ENCODE measurements around the gene HOXA2. TPM values are rescaled to one million over a fixed set of nuclear protein-coding genes. Genes with fewer than 3 reads are reported as not detected.

HOXA2 gene
- total and polyA plus RNA-seq, 2 donors (not counting 1 experiment from before 2014, with no cell fraction given) = 1.3 to 2.6 TPM

GRCh38 chr7:27109466-27110185 lies 7.1 kb upstream of the HOXA2 start:
- no peaks in the 10 kb centered on the region for H3K9me3 ChIP-seq (ENCODE audit: control insufficient read depth, insufficient read depth, low read depth, low read length)
- H3K79me2 ChIP-seq (ENCODE audit: control insufficient read depth, insufficient read depth, low read length) = peaks cover 63% of the 10 kb centered on the region
- no peaks in the 10 kb centered on the region for H4K20me1 ChIP-seq (ENCODE audit: control insufficient read depth, extremely low read depth, insufficient read depth, low read length)
- no peak for TF ChIP-seq EZH2 (IDR thresholded peaks at IDR 0.05; ENCODE audit: low read length, missing control alignments)
- TF ChIP-seq, protein P1, sequence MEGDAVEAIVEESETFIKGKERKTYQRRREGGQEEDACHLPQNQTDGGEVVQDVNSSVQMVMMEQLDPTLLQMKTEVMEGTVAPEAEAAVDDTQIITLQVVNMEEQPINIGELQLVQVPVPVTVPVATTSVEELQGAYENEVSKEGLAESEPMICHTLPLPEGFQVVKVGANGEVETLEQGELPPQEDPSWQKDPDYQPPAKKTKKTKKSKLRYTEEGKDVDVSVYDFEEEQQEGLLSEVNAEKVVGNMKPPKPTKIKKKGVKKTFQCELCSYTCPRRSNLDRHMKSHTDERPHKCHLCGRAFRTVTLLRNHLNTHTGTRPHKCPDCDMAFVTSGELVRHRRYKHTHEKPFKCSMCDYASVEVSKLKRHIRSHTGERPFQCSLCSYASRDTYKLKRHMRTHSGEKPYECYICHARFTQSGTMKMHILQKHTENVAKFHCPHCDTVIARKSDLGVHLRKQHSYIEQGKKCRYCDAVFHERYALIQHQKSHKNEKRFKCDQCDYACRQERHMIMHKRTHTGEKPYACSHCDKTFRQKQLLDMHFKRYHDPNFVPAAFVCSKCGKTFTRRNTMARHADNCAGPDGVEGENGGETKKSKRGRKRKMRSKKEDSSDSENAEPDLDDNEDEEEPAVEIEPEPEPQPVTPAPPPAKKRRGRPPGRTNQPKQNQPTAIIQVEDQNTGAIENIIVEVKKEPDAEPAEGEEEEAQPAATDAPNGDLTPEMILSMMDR (conservative IDR thresholded peaks at IDR 0.05 in 1 of 2, IDR thresholded peaks at IDR 0.05 in 1 of 2; ENCODE audit: low read depth in 1 of 2, low read length in 2 of 2) = no peak
- no peaks in the 10 kb centered on the region for H3K27me3 ChIP-seq (ENCODE audit: control insufficient read depth, insufficient read depth, low read length)
- no peaks in the 10 kb centered on the region for H3K36me3 ChIP-seq (ENCODE audit: control insufficient read depth, insufficient read depth, low read length)
- H3K9ac ChIP-seq (ENCODE audit: insufficient read depth, low read length) = no peak overlapping the region
- H3K4me3 ChIP-seq (replicated peaks in 1 of 4; ENCODE audit: control extremely low read depth in 1 of 4, insufficient read depth in 1 of 4, low read depth in 3 of 4, low read length in 4 of 4) = peak overlapping the region in 1 of 4 experiments; percentile 92
- H2AFZ ChIP-seq (ENCODE audit: low read length) = no peak overlapping the region
- peak overlapping the region; percentile 37 for H3K4me2 ChIP-seq (ENCODE audit: extremely low read depth, insufficient read depth, low read length)
- DNase-seq (ENCODE audit: low read depth in 2 of 2) = peak in 1 of 2 donors; percentile 22
- H3K4me1 ChIP-seq (ENCODE audit: control insufficient read depth, extremely low read depth, insufficient read depth, low read length) = peaks cover 32% of the 10 kb centered on the region
- H3K27ac ChIP-seq (ENCODE audit: insufficient read depth, low read length) = peak overlapping the region; percentile 95

GRCh38 chr7:27108390-27109127 lies 6.1 kb upstream of the HOXA2 start:
- H3K9ac ChIP-seq (ENCODE audit: insufficient read depth, low read length) = peak overlapping the region; percentile 76
- H3K27ac ChIP-seq (ENCODE audit: insufficient read depth, low read length) = peak overlapping the region; percentile 95
- no peaks in the 10 kb centered on the region for H3K27me3 ChIP-seq (ENCODE audit: control insufficient read depth, insufficient read depth, low read length)
- H3K4me1 ChIP-seq (ENCODE audit: control insufficient read depth, extremely low read depth, insufficient read depth, low read length) = peaks cover 32% of the 10 kb centered on the region
- peaks cover 64% of the 10 kb centered on the region for H3K79me2 ChIP-seq (ENCODE audit: control insufficient read depth, insufficient read depth, low read length)
- peak overlapping the region; percentile 89 for H3K4me2 ChIP-seq (ENCODE audit: extremely low read depth, insufficient read depth, low read length)
- no peak overlapping the region for H2AFZ ChIP-seq (ENCODE audit: low read length)
- no peaks in the 10 kb centered on the region for H3K36me3 ChIP-seq (ENCODE audit: control insufficient read depth, insufficient read depth, low read length)
- no peaks in the 10 kb centered on the region for H4K20me1 ChIP-seq (ENCODE audit: control insufficient read depth, extremely low read depth, insufficient read depth, low read length)
- peak; percentile 82 to 88 for DNase-seq (ENCODE audit: low read depth in 2 of 2)
- TF ChIP-seq EZH2 (IDR thresholded peaks at IDR 0.05; ENCODE audit: low read length, missing control alignments) = no peak
- TF ChIP-seq, protein P1 (conservative IDR thresholded peaks at IDR 0.05 in 1 of 2, IDR thresholded peaks at IDR 0.05 in 1 of 2; ENCODE audit: low read depth in 1 of 2, low read length in 2 of 2) = no peak
- peak overlapping the region; percentile 20 to 92 (median 44) for H3K4me3 ChIP-seq (replicated peaks in 1 of 4; ENCODE audit: control extremely low read depth in 1 of 4, insufficient read depth in 1 of 4, low read depth in 3 of 4, low read length in 4 of 4)
- H3K9me3 ChIP-seq (ENCODE audit: control insufficient read depth, insufficient read depth, low read depth, low read length) = no peaks in the 10 kb centered on the region
